Neuronal stem cell (in vitro differentiated cells): ENCODE measurements around the gene TMED4.

ENCODE experiments used
- DNase-seq: peaks from one replicate; pipeline ENCODE4 v3.0.0-alpha.2; 2013; ENCODE audit warnings: low spot score
- H2AFZ ChIP-seq: one replicate; pipeline ENCODE4 v1.6.1; 2013; ENCODE audit warnings: mild to moderate bottlenecking, low read length, inconsistent platforms
- H2AK5ac ChIP-seq: 2 replicates; pipeline ENCODE4 v1.6.1; 2013; ENCODE audit warnings: low read depth, mild to moderate bottlenecking, inconsistent platforms, low read length, moderate library complexity, mixed read lengths
- H2BK120ac ChIP-seq: 2 replicates; pipeline ENCODE4 v1.6.1; 2013; ENCODE audit warnings: low read depth, mild to moderate bottlenecking, inconsistent platforms, low read length, moderate library complexity, mixed read lengths
- H2BK12ac ChIP-seq: one replicate; pipeline ENCODE4 v1.6.1; 2013; ENCODE audit warnings: low read length, inconsistent platforms
- H2BK15ac ChIP-seq: 2 replicates; pipeline ENCODE4 v1.6.1; 2013; ENCODE audit warnings: mild to moderate bottlenecking, low read length, inconsistent platforms, mixed read lengths
- H2BK5ac ChIP-seq: one replicate; pipeline ENCODE4 v1.6.1; 2013; ENCODE audit warnings: inconsistent platforms, mild to moderate bottlenecking, low read length, moderate library complexity
- H3K14ac ChIP-seq: one replicate; pipeline ENCODE4 v1.6.1; 2013; ENCODE audit warnings: low read length, inconsistent platforms
- H3K18ac ChIP-seq: 2 replicates; pipeline ENCODE4 v1.6.1; 2013; ENCODE audit warnings: low read length, inconsistent platforms
- H3K23ac ChIP-seq: 2 replicates; pipeline ENCODE4 v1.6.1; 2013; ENCODE audit warnings: low read depth, mild to moderate bottlenecking, mixed read lengths, low read length, inconsistent platforms; ENCODE audit not compliant: poor library complexity
- H3K27ac ChIP-seq: replicated peaks from 3 replicates; pipeline ENCODE4 v1.5.1; 2013; ENCODE audit warnings: low read length, inconsistent platforms
- H3K27me3 ChIP-seq, 3 experiments: 2 replicates each; pipeline ENCODE4 v1.6.1; 2013; ENCODE audit warnings: low read length in 3 of 3, mild to moderate bottlenecking in 2 of 3, inconsistent platforms in 1 of 3, low read depth in 1 of 3, mixed read lengths in 1 of 3, moderate library complexity in 1 of 3; ENCODE audit not compliant: control insufficient read depth in 3 of 3, insufficient read depth in 3 of 3
- H3K36me3 ChIP-seq, 2 donors: replicated peaks in 1 of 2; 2 replicates each; pipeline ENCODE4 v1.6.1; 2013; ENCODE audit warnings: low read length in 2 of 2; ENCODE audit not compliant: control insufficient read depth in 2 of 2, insufficient read depth in 2 of 2
- H3K4ac ChIP-seq: 2 replicates; pipeline ENCODE4 v1.6.1; 2013; ENCODE audit warnings: inconsistent platforms, mild to moderate bottlenecking, low read length, moderate library complexity
- H3K4me1 ChIP-seq, 2 donors: 1 replicate in 1 of 2; 2 replicates in 1 of 2; pipeline ENCODE4 v1.6.1; 2013; ENCODE audit warnings: low read length in 2 of 2, low read depth in 1 of 2; ENCODE audit not compliant: control insufficient read depth in 2 of 2, insufficient read depth in 1 of 2
- H3K4me2 ChIP-seq: one replicate; pipeline ENCODE4 v1.6.1; 2013; ENCODE audit warnings: mild to moderate bottlenecking, low read length, inconsistent platforms; ENCODE audit not compliant: insufficient read depth, poor library complexity, severe bottlenecking
- H3K4me3 ChIP-seq, 2 donors: 2 replicates each; pipeline ENCODE4 v1.5.1; 2013; ENCODE audit warnings: low read length in 2 of 2, mild to moderate bottlenecking in 2 of 2, inconsistent platforms in 1 of 2, moderate library complexity in 1 of 2
- H3K79me1 ChIP-seq: one replicate; pipeline ENCODE4 v1.6.1; 2013; ENCODE audit warnings: low read depth, mild to moderate bottlenecking, inconsistent platforms, low read length, moderate library complexity
- H3K9ac ChIP-seq: one replicate; pipeline ENCODE4 v1.6.1; 2013; ENCODE audit warnings: mild to moderate bottlenecking, low read depth, low read length, inconsistent platforms; ENCODE audit not compliant: poor library complexity
- H3K9me3 ChIP-seq, 2 donors: replicated peaks in 1 of 2; 2 replicates each; pipeline versions ENCODE3 to v1.6.1; 2013; ENCODE audit warnings: low read length in 2 of 2, mild to moderate bottlenecking in 2 of 2, inconsistent platforms in 1 of 2, low read depth in 1 of 2, mixed read lengths in 1 of 2, moderate library complexity in 1 of 2; ENCODE audit not compliant: control insufficient read depth in 2 of 2, insufficient read depth in 1 of 2
- H4K8ac ChIP-seq: one replicate; pipeline ENCODE4 v1.6.1; 2013; ENCODE audit warnings: low read depth, mild to moderate bottlenecking, inconsistent platforms, low read length, moderate library complexity
- H4K91ac ChIP-seq: one replicate; pipeline ENCODE4 v1.6.1; 2013; ENCODE audit warnings: low read length, low read depth, mild to moderate bottlenecking, inconsistent platforms; ENCODE audit not compliant: poor library complexity
- WGBS, 2 donors: extraction: QIAGEN DNeasy Blood & Tissue Kit; methylation state at CpG; one replicate each; pipeline ENCODE4 v1.1.7; 2013; ENCODE audit warnings: missing lambda C conversion rate in 2 of 2, mixed read lengths in 1 of 2; ENCODE audit not compliant: insufficient read length in 2 of 2, insufficient replicate concordance in 1 of 2; ENCODE audit errors: extremely low coverage in 2 of 2; 5-methylcytosine and 5-hydroxymethylcytosine counted together

The TMED4 gene

GRCh38 chr7:44606341-44607140 lies 24.5 kb upstream of the TMED4 start, which contains the start of gene OGDH:
TSS of gene OGDH (plus strand) at chr7:44606627. CDS start at chr7:44624344, 17,717 bp downstream.
- Histone ChIP-seq H3K4me2 (peak within 1 kb of the TSS; percentile 81), H2BK120ac (no peak within 1 kb of the TSS)
- WGBS, 2 donors, result no CpG with 5 or more reads among the region's 93 CpGs

GRCh38 chr7:44604941-44605340 lies 22.9 kb upstream of the TMED4 start:
- H3K23ac ChIP-seq, result no peak overlapping the region
- H3K9me3 ChIP-seq, result peaks cover 0 to 3% of the 10 kb centered on the region in 2 donors
- H2BK5ac ChIP-seq, result no peak overlapping the region
- no peak for DNase-seq
- H3K4me2 ChIP-seq, result no peak overlapping the region
- H2AFZ ChIP-seq, result no peak overlapping the region
- peaks cover 0 to 7% of the 10 kb centered on the region in 2 donors for H3K36me3 ChIP-seq
- H4K91ac ChIP-seq, result no peak overlapping the region
- H3K27me3 ChIP-seq, result peaks cover 0 to 4% (median 0%) of the 10 kb centered on the region in 3 experiments
- H3K14ac ChIP-seq, result no peak overlapping the region
- no peak overlapping the region for H2BK120ac ChIP-seq
- no peak overlapping the region for H3K9ac ChIP-seq
- WGBS, 2 donors, result 100% methylated on average over 1 of the region's 2 CpGs; no CpG with 5 or more reads in 1 of the 2 donors
- H3K79me1 ChIP-seq, result no peaks in the 10 kb centered on the region
- H4K8ac ChIP-seq, result no peak overlapping the region
- H2BK12ac ChIP-seq, result no peak overlapping the region
- H3K18ac ChIP-seq, result no peak overlapping the region
- no peak overlapping the region for H2BK15ac ChIP-seq
- no peak overlapping the region for H3K4me3 ChIP-seq
- H3K4me1 ChIP-seq, result peaks cover 4 to 6% of the 10 kb centered on the region in 2 donors
- H3K4ac ChIP-seq, result no peak overlapping the region
- no peak overlapping the region for H2AK5ac ChIP-seq
- H3K27ac ChIP-seq, result no peak overlapping the region

More at GRCh38 chr7:44606341-44607140, 24.5 kb upstream of the TMED4 start, which contains the start of gene OGDH:
- peak within 1 kb of the TSS; percentile 97 for H3K4ac ChIP-seq
- no peak within 1 kb of the TSS for H2BK12ac ChIP-seq
- H3K27ac ChIP-seq, result peak within 1 kb of the TSS; percentile 92
- peak within 1 kb of the TSS; percentile 99 for H3K18ac ChIP-seq
- peak within 1 kb of the TSS; percentile 95 for H3K9ac ChIP-seq
- peaks cover 4 to 6% of the 10 kb centered on the region in 2 donors for H3K4me1 ChIP-seq
- peak within 1 kb of the TSS; percentile 92 for H3K23ac ChIP-seq
- H2AK5ac ChIP-seq, result peak within 1 kb of the TSS; percentile 12
- peak within 1 kb of the TSS; percentile 93 for H4K8ac ChIP-seq
- H3K79me1 ChIP-seq, result peaks cover 1% of the 10 kb centered on the region
- peaks cover 0 to 3% of the 10 kb centered on the region in 2 donors for H3K9me3 ChIP-seq
- H2AFZ ChIP-seq, result peak within 1 kb of the TSS; percentile 96
- peaks cover 0 to 7% of the 10 kb centered on the region in 2 donors for H3K36me3 ChIP-seq
- peak within 1 kb of the TSS; percentile 95 for H3K14ac ChIP-seq
- H3K4me3 ChIP-seq, result peak within 1 kb of the TSS; percentile 62 to 99
- H2BK15ac ChIP-seq, result no peak within 1 kb of the TSS
- H2BK5ac ChIP-seq, result no peak within 1 kb of the TSS
- H4K91ac ChIP-seq, result no peak within 1 kb of the TSS
- peak; percentile 98 for DNase-seq
- no peaks in the 10 kb centered on the region for H3K27me3 ChIP-seq

- H3K4me2 ChIP-seq, result no peak overlapping the region
- no peak overlapping the region for H3K23ac ChIP-seq
- peaks cover 4% of the 10 kb centered on the region in 2 donors for H3K4me1 ChIP-seq
- no peak overlapping the region for H3K18ac ChIP-seq
- no peak for DNase-seq
- H3K27ac ChIP-seq, result no peak overlapping the region
- no peak overlapping the region for H3K4me3 ChIP-seq
- no peak overlapping the region for H4K91ac ChIP-seq
- peaks cover 0 to 4% (median 0%) of the 10 kb centered on the region in 3 experiments for H3K27me3 ChIP-seq
- no peak overlapping the region for H3K4ac ChIP-seq
- no peak overlapping the region for H2BK12ac ChIP-seq
- no peak overlapping the region for H2AFZ ChIP-seq
- H3K9ac ChIP-seq, result no peak overlapping the region
- no peak overlapping the region for H2BK120ac ChIP-seq
- H4K8ac ChIP-seq, result no peak overlapping the region
- no peak overlapping the region for H2BK5ac ChIP-seq
- no peaks in the 10 kb centered on the region for H3K79me1 ChIP-seq
- WGBS, 2 donors, result no CpG with 5 or more reads among the region's 6 CpGs
- no peak overlapping the region for H3K14ac ChIP-seq
- H2BK15ac ChIP-seq, result no peak overlapping the region
- no peak overlapping the region for H2AK5ac ChIP-seq
- H3K9me3 ChIP-seq, result peaks cover 0 to 3% of the 10 kb centered on the region in 2 donors
- peaks cover 0 to 4% of the 10 kb centered on the region in 2 donors for H3K36me3 ChIP-seq
Measured at GRCh38 chr7:44603193-44603592, 21.2 kb upstream of the TMED4 start.

GRCh38 chr7:44602576-44602910 lies 20.5 kb upstream of the TMED4 start:
- DNase-seq, result no peak
- no CpG with 5 or more reads among the region's 1 CpG for WGBS, 2 donors

More at GRCh38 chr7:44602576-44602910, 20.5 kb upstream of the TMED4 start:
- Histone ChIP-seq H4K91ac (no peak overlapping the region), H2BK5ac (no peak overlapping the region), H3K4ac (no peak overlapping the region), H3K4me2 (no peak overlapping the region), H3K27me3 (peaks cover 0 to 4% (median 0%) of the 10 kb centered on the region in 3 experiments), H3K27ac (no peak overlapping the region), H2BK12ac (no peak overlapping the region), H3K4me3 (no peak overlapping the region), H4K8ac (no peak overlapping the region), H3K18ac (no peak overlapping the region), H3K23ac (no peak overlapping the region), H3K4me1 (peaks cover 4% of the 10 kb centered on the region in 2 donors), H3K9me3 (no peaks in the 10 kb centered on the region), H3K79me1 (no peaks in the 10 kb centered on the region), H2AFZ (no peak overlapping the region), H3K9ac (no peak overlapping the region), H2BK15ac (no peak overlapping the region), H2BK120ac (no peak overlapping the region), H3K14ac (no peak overlapping the region), H2AK5ac (no peak overlapping the region), H3K36me3 (no peaks in the 10 kb centered on the region)
